SK-N-SH (cell line): ENCODE results near the gene RNF44. TPM values are rescaled to one million over a fixed set of nuclear protein-coding genes. Genes with fewer than 3 reads are reported as not detected.

Experiments
- CTCF ChIA-PET: fragments of 300-600, 350-600 bp; formaldehyde crosslinking; extraction: SDS; loops from one replicate; lab custom pipeline; 2021; lab: Yijun Ruan, JAX
- POLR2A ChIA-PET: fragments of 350-600 bp; sonication (Branson Sonifier 250); formaldehyde crosslinking; extraction: SDS; loops from one replicate; lab custom pipeline; 2020; ENCODE audit warnings: antibody characterized with exemption, inconsistent platforms; lab: Yijun Ruan, JAX
- DNase-seq: peaks from one replicate; pipeline ENCODE4 v3.0.0; 2012
- H2AFZ ChIP-seq: fragments of 200-600 bp; sonication (generic); 2 replicates; pipeline ENCODE4 v1.8.1; 2016; ENCODE audit warnings: antibody characterized with exemption, mild to moderate bottlenecking, low read depth
- H3F3A ChIP-seq: fragments of 200-600 bp; sonication (generic); replicated peaks from 2 replicates; pipeline ENCODE3; 2016; ENCODE audit warnings: antibody characterized with exemption, mild to moderate bottlenecking; ENCODE audit not compliant: insufficient read depth
- H3K27ac ChIP-seq, 2 experiments: fragments of 200-500 bp in 1 of 2; fragments of 200-600 bp in 1 of 2; sonication (Bioruptor generic) in 1 of 2; sonication (generic), shearing (Covaris generic) in 1 of 2; 2 replicates each; pipeline versions ENCODE4 v1.5.1 to v1.6.1; 2014 to 2016; ENCODE audit warnings: low read depth in 2 of 2, inconsistent platforms in 1 of 2, low read length in 1 of 2, mild to moderate bottlenecking in 1 of 2, mixed read lengths in 1 of 2
- H3K27me3 ChIP-seq: fragments of 200-600 bp; sonication (generic), shearing (Covaris generic); 2 replicates; pipeline ENCODE4 v1.6.1; 2016; ENCODE audit warnings: mixed run types; ENCODE audit not compliant: insufficient read depth
- H3K36me3 ChIP-seq, 2 experiments: fragments of 200-500 bp in 1 of 2; fragments of 200-600 bp in 1 of 2; sonication (Bioruptor generic) in 1 of 2; sonication (generic) in 1 of 2; replicated peaks in 1 of 2; 2 replicates each; pipeline versions ENCODE3 to v1.5.1; 2014 to 2016; ENCODE audit warnings: low read length in 1 of 2, mild to moderate bottlenecking in 1 of 2; ENCODE audit not compliant: insufficient read depth in 2 of 2, control insufficient read depth in 1 of 2
- H3K4me1 ChIP-seq, 2 experiments: fragments of 200-500 bp in 1 of 2; fragments of 200-600 bp in 1 of 2; sonication (Bioruptor generic) in 1 of 2; sonication (generic), shearing (Covaris generic) in 1 of 2; 2 replicates each; pipeline versions ENCODE4 v1.5.1 to v1.6.1; 2014 to 2016; ENCODE audit warnings: low read depth in 1 of 2, low read length in 1 of 2, mixed run types in 1 of 2; ENCODE audit not compliant: insufficient read depth in 2 of 2, control insufficient read depth in 1 of 2
- H3K4me2 ChIP-seq: fragments of 200-600 bp; sonication (generic), shearing (Covaris generic); 2 replicates; pipeline ENCODE4 v1.6.1; 2017; ENCODE audit warnings: mixed run types
- H3K4me3 ChIP-seq, 2 experiments: fragments of 200-500 bp in 1 of 2; fragments of 200-600 bp in 1 of 2; sonication (Bioruptor generic) in 1 of 2; sonication (generic), shearing (Covaris generic) in 1 of 2; 2 replicates each; pipeline versions ENCODE4 v1.5.1 to v1.8.1; 2014 to 2016; ENCODE audit warnings: low read depth in 2 of 2, inconsistent platforms in 1 of 2, low read length in 1 of 2, mild to moderate bottlenecking in 1 of 2, mixed read lengths in 1 of 2, moderate library complexity in 1 of 2
- H3K79me2 ChIP-seq: fragments of 200-600 bp; sonication (generic); 2 replicates; pipeline ENCODE4 v1.8.1; 2017; ENCODE audit warnings: mild to moderate bottlenecking; ENCODE audit not compliant: insufficient read depth
- H3K9ac ChIP-seq: fragments of 200-600 bp; sonication (generic); 2 replicates; pipeline ENCODE4 v1.6.1; 2017; ENCODE audit warnings: mixed run types
- H3K9me2 ChIP-seq: fragments of 200-600 bp; sonication (generic); 2 replicates; pipeline ENCODE4 v1.6.1; 2017; ENCODE audit warnings: mixed run types
- H3K9me3 ChIP-seq: fragments of 200-600 bp; sonication (generic); 2 replicates; pipeline ENCODE4 v1.6.1; 2017; ENCODE audit warnings: mixed run types, mild to moderate bottlenecking, moderate library complexity
- H4K20me1 ChIP-seq: fragments of 200-600 bp; sonication (generic); 2 replicates; pipeline ENCODE4 v1.6.1; 2017; ENCODE audit warnings: mild to moderate bottlenecking, mixed run types; ENCODE audit not compliant: insufficient read depth
- CTCF ChIP-seq: fragments of 200-600 bp; sonication (generic); IDR thresholded peaks from 2 replicates; pipeline ENCODE4 v1.6.1; 2017; ENCODE audit warnings: antibody characterized with exemption, mild to moderate bottlenecking, moderate library complexity
- EZH2phosphoT487 ChIP-seq: fragments of 200-600 bp; sonication (generic); IDR thresholded peaks from 2 replicates; pipeline ENCODE4 v1.6.1; 2017; ENCODE audit warnings: low read depth, mixed run types, mild to moderate bottlenecking, antibody characterized with exemption, moderate library complexity, borderline replicate concordance
- FOXM1 ChIP-seq: IDR thresholded peaks from 2 replicates; pipeline ENCODE4 v1.4.0; 2012; ENCODE audit warnings: low read depth, mild to moderate bottlenecking
- IRF3 ChIP-seq: fragments of 150-350 bp; IDR thresholded peaks from 2 replicates; pipeline ENCODE4 v1.6.1; 2016; ENCODE audit warnings: mild to moderate bottlenecking, low read depth, low read length
- MXI1 ChIP-seq: IDR thresholded peaks from 2 replicates; pipeline ENCODE4 v1.6.1; 2012; ENCODE audit warnings: mild to moderate bottlenecking, low read depth, low read length, improper control_type of control experiment
- NRF1 ChIP-seq: IDR thresholded peaks from 2 replicates; pipeline ENCODE4 v1.6.1; 2012; ENCODE audit warnings: low read depth, mild to moderate bottlenecking, low read length
- POLR2AphosphoS5 ChIP-seq: IDR thresholded peaks from 2 replicates; pipeline ENCODE4 v1.6.1; 2012; ENCODE audit warnings: low read depth, low read length
- SIN3A ChIP-seq: IDR thresholded peaks from 2 replicates; pipeline ENCODE4 v1.6.1; 2012; ENCODE audit warnings: low read depth, mild to moderate bottlenecking, low read length, moderate library complexity, borderline replicate concordance
- TAF1 ChIP-seq: IDR thresholded peaks from 2 replicates; pipeline ENCODE4 v1.6.1; 2012; ENCODE audit warnings: low read depth, mild to moderate bottlenecking, low read length, moderate library complexity, borderline replicate concordance
- TCF12 ChIP-seq: IDR thresholded peaks from 2 replicates; pipeline ENCODE4 v1.4.0; 2012
- WGBS: methylation state at CpG from one replicate; pipeline ENCODE4 v1.1.6; 2017; ENCODE audit warnings: low lambda C conversion rate; 5-methylcytosine and 5-hydroxymethylcytosine counted together
- polyA plus RNA-seq, 3 experiments: library from polyadenylated mRNA; depleted of rRNA; stranded (reverse); fragments of >200 nt; gene quantifications; 2 replicates each; pipeline ENCODE4 v1.2.3, GENCODE V29; 2012
- TF ChIP-seq, protein P1 (sequence below): IDR thresholded peaks from 2 replicates; pipeline ENCODE4 v1.6.1; 2012; ENCODE audit warnings: mild to moderate bottlenecking, low read depth, low read length, moderate library complexity

The RNF44 gene
- polyA plus RNA-seq, 1 of the 3 experiments (the other 2 are of a cell fraction): 17.9 TPM

DNA sequence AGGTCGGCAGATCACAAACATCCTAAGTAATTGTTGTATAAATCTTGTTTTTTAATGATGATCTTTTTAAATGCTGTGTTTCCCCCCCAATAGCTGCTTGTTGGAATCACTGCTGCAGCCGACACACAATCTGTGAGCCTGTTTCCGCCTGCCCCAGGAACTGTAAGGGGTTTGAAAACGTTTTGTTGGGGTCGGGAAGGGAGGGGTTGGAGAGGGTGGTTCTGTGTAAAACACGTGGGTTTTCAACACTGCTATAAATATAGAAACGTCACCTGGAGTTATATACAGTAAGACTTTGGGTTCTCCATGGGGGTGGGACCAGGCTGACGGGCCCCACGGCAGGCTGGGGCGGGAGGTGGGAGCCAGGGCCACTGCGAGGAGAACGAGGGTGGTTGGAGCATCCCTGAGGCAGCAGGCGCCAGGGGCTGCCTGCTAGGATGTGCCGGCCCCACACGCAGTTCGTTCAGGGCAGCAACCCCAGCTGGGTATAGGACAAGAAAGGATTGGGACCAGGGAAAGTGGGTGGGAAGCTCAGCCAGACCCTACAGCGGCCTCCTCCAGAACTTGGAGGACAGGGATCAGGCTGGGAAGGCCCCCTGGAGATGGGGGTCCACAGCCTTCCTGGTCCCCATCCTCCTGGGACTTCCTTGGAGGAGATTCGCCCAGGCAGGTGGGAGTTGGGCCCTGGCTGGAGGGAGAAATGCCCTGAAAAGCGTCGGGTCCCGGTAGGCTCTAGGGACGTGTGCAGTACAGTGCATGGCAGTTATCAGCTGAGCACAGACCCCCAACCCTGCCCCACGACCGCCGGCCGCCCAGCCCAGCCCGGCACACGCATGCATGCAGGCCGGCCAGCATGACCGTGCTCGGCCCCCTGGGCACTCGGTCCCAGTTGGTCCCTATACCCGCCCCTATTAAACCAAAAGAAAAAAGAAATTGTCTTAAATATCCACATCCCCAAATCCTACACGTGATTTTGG is 9.7 kb downstream of the RNF44 start (continued):
- TF ChIP-seq SIN3A (no peak), MXI1 (no peak), FOXM1 (no peak), POLR2AphosphoS5 (no peak)
- TF ChIP-seq, protein P1, sequence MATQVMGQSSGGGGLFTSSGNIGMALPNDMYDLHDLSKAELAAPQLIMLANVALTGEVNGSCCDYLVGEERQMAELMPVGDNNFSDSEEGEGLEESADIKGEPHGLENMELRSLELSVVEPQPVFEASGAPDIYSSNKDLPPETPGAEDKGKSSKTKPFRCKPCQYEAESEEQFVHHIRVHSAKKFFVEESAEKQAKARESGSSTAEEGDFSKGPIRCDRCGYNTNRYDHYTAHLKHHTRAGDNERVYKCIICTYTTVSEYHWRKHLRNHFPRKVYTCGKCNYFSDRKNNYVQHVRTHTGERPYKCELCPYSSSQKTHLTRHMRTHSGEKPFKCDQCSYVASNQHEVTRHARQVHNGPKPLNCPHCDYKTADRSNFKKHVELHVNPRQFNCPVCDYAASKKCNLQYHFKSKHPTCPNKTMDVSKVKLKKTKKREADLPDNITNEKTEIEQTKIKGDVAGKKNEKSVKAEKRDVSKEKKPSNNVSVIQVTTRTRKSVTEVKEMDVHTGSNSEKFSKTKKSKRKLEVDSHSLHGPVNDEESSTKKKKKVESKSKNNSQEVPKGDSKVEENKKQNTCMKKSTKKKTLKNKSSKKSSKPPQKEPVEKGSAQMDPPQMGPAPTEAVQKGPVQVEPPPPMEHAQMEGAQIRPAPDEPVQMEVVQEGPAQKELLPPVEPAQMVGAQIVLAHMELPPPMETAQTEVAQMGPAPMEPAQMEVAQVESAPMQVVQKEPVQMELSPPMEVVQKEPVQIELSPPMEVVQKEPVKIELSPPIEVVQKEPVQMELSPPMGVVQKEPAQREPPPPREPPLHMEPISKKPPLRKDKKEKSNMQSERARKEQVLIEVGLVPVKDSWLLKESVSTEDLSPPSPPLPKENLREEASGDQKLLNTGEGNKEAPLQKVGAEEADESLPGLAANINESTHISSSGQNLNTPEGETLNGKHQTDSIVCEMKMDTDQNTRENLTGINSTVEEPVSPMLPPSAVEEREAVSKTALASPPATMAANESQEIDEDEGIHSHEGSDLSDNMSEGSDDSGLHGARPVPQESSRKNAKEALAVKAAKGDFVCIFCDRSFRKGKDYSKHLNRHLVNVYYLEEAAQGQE: no peak

- H3K4me3 ChIP-seq: no peak overlapping the region
- no peak for TF ChIP-seq CTCF
- no peak overlapping the region for H3K4me2 ChIP-seq
- no peak overlapping the region for H3K27ac ChIP-seq
- no peak overlapping the region for H2AFZ ChIP-seq
- peaks cover 3% of the 10 kb centered on the region for H3F3A ChIP-seq
- no peak overlapping the region for H3K9ac ChIP-seq
- H3K9me3 ChIP-seq: no peaks in the 10 kb centered on the region
- ChIA-PET POLR2A (no interaction called here), CTCF (no interaction called here)
- DNase-seq: no peak
- peaks cover 6% of the 10 kb centered on the region; the same call in 1 of the 2 replicates for H4K20me1 ChIP-seq
- peaks cover 5 to 40% of the 10 kb centered on the region in 2 experiments for H3K36me3 ChIP-seq
- no peaks in the 10 kb centered on the region for H3K27me3 ChIP-seq
- peaks cover 5% of the 10 kb centered on the region; the same call in 1 of the 2 replicates for H3K79me2 ChIP-seq
- H3K4me1 ChIP-seq: peaks cover 4 to 12% of the 10 kb centered on the region in 2 experiments; a peak in 2 of 4 replicates
- 98% methylated on average over 9 of the region's 9 CpGs for WGBS
- no peaks in the 10 kb centered on the region for H3K9me2 ChIP-seq
Measured at GRCh38 chr5:176526462-176526861, 10.7 kb downstream of the RNF44 start.

GRCh38 chr5:176525677-176526076 is 11.5 kb downstream of the RNF44 start:
- Histone ChIP-seq H3K27ac (no peak overlapping the region), H3K4me1 (peaks cover 0 to 5% of the 10 kb centered on the region in 2 experiments; a peak in 1 of 4 replicates), H3K36me3 (peaks cover 0 to 34% of the 10 kb centered on the region in 2 experiments), H3F3A (peaks cover 3% of the 10 kb centered on the region), H3K4me2 (no peak overlapping the region), H3K9me2 (no peaks in the 10 kb centered on the region), H4K20me1 (no peaks in the 10 kb centered on the region), H3K9me3 (no peaks in the 10 kb centered on the region), H2AFZ (no peak overlapping the region)
- no peak for DNase-seq
- POLR2A ChIA-PET: no interaction called here
- TF ChIP-seq, protein P1: no peak
- TF ChIP-seq NRF1 (no peak), IRF3 (no peak), TAF1 (no peak), EZH2phosphoT487 (no peak), TCF12 (no peak)
- TF ChIP-seq, all 33 proteins: peak for 0
- H3K79me2 ChIP-seq: no peaks in the 10 kb centered on the region
- whole genome bisulfite sequencing: over 99% methylated on average over 9 of the region's 9 CpGs
- H3K27me3 ChIP-seq: no peaks in the 10 kb centered on the region
- no peak overlapping the region for H3K4me3 ChIP-seq
- CTCF ChIA-PET: interaction anchor here (0.6 to 1.1 kb wide), 2 partner anchors 78 to 234 kb away, joined by 3 read pairs; no protein-coding TSS in a partner anchor
- H3K9ac ChIP-seq: no peak overlapping the region
